ENCODE results near the gene SLC2A10.

DNA sequence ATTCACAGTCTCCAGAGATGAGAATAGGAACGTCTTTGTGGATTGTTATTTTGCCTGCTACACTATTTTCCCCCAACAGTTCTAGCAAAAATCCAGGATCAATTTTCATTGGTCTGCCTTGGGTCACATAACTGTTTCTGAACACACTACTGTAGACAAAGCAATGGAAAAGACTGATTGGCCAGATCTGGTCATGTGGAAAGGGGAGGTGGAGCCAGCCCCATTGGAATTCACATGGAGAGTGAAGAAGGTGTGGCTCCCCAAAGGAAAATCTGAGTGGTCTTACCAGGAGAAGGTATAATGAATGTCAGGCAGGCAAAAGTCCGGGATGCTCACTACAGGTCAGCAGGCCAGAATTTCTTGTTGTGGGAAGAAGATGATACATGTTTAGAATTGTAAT lies 10.7 kb upstream of the SLC2A10 start:
- TF ChIP-seq POLR2AphosphoS5 (IDR thresholded peaks at IDR 0.05; ENCODE audit: low read depth, low read length) (no peak), REST (IDR thresholded peaks at IDR 0.05; ENCODE audit: insufficient read depth in 1 of 2, low read depth in 2 of 2, low read length in 1 of 2) (no peak)
- TF ChIP-seq, protein P1, sequence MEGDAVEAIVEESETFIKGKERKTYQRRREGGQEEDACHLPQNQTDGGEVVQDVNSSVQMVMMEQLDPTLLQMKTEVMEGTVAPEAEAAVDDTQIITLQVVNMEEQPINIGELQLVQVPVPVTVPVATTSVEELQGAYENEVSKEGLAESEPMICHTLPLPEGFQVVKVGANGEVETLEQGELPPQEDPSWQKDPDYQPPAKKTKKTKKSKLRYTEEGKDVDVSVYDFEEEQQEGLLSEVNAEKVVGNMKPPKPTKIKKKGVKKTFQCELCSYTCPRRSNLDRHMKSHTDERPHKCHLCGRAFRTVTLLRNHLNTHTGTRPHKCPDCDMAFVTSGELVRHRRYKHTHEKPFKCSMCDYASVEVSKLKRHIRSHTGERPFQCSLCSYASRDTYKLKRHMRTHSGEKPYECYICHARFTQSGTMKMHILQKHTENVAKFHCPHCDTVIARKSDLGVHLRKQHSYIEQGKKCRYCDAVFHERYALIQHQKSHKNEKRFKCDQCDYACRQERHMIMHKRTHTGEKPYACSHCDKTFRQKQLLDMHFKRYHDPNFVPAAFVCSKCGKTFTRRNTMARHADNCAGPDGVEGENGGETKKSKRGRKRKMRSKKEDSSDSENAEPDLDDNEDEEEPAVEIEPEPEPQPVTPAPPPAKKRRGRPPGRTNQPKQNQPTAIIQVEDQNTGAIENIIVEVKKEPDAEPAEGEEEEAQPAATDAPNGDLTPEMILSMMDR (IDR thresholded peaks at IDR 0.05) = no peak

All from Panc1 (cell line).